Measurements from ENCODE around the gene ZNF521.

Gene ZNF521

DNA sequence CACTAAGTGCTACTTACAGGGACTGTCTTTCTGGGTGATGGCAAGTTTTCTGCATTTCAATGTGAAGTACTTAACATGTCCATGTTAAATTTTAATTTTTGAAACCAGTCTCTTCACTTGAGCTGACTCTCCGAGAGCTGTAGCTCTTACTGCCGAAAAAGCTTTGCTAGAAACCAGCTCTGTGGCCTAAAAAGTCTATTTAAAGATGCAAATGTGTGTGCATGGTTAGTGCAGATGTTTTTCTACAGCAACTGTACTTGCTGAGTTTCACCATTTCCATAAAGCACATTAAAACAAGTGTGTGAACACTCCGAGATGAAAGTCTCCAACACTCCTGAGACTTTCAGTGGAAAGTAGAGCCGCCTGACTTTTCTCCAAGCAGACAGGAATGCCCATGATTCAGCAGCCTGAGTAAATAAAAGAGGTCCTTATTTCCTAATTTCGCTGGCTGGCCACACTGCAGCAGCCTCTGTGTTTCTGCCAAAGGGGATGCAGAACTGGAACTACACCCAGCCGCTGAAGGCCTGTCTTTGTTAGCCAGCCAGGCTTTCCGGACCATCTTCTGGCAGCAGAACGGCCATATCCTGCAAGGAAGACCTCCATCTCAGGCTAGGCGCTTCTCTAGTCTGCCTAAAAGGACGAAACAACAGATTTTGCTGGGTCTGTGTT is 121.2 kb downstream of the ZNF521 start:
- TF ChIP-seq, protein P1, sequence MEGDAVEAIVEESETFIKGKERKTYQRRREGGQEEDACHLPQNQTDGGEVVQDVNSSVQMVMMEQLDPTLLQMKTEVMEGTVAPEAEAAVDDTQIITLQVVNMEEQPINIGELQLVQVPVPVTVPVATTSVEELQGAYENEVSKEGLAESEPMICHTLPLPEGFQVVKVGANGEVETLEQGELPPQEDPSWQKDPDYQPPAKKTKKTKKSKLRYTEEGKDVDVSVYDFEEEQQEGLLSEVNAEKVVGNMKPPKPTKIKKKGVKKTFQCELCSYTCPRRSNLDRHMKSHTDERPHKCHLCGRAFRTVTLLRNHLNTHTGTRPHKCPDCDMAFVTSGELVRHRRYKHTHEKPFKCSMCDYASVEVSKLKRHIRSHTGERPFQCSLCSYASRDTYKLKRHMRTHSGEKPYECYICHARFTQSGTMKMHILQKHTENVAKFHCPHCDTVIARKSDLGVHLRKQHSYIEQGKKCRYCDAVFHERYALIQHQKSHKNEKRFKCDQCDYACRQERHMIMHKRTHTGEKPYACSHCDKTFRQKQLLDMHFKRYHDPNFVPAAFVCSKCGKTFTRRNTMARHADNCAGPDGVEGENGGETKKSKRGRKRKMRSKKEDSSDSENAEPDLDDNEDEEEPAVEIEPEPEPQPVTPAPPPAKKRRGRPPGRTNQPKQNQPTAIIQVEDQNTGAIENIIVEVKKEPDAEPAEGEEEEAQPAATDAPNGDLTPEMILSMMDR (IDR thresholded peaks at IDR 0.05; ENCODE audit: low read depth, low read length): no peak
- TF ChIP-seq MYC (IDR thresholded peaks at IDR 0.05; ENCODE audit: low read depth, low read length) (no peak), POLR2A (IDR thresholded peaks at IDR 0.05; ENCODE audit: extremely low read depth, insufficient read length) (no peak)
- TF ChIP-seq, protein P2, sequence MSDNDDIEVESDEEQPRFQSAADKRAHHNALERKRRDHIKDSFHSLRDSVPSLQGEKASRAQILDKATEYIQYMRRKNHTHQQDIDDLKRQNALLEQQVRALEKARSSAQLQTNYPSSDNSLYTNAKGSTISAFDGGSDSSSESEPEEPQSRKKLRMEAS (IDR thresholded peaks at IDR 0.05; ENCODE audit: low read depth, low read length): no peak
- no peak overlapping the region for H3K4me3 ChIP-seq (ENCODE audit: low read depth, low read length)
- DNase-seq (ENCODE audit: low read depth): no peak

DNA sequence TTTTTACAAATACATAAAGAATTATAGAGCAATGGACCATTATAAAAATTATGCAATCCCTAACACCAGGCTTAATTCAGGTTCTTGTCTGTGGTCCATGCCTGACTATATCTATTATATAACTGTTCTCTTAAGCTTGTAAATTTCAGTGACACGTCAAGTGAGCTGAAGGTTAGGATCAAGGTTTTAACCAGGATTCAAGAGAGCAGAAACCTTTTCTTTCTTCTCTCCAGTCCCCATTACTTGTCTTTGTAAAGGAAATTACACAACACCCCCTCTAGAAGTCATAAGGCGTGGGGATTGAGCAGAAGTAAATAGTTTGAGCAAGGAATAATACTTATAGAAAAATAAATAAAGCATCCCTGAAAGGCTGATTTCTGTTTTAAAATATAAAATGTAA is 122.0 kb downstream of the ZNF521 start:
- TF ChIP-seq POLR2A (IDR thresholded peaks at IDR 0.05; ENCODE audit: extremely low read depth, insufficient read length) (no peak), MYC (IDR thresholded peaks at IDR 0.05; ENCODE audit: low read depth, low read length) (no peak)
- TF ChIP-seq, protein P2 (IDR thresholded peaks at IDR 0.05; ENCODE audit: low read depth, low read length): no peak
- TF ChIP-seq, protein P1 (IDR thresholded peaks at IDR 0.05; ENCODE audit: low read depth, low read length): no peak
- no peak for DNase-seq (ENCODE audit: low read depth)
- H3K4me3 ChIP-seq (ENCODE audit: low read depth, low read length): no peak overlapping the region

DNA sequence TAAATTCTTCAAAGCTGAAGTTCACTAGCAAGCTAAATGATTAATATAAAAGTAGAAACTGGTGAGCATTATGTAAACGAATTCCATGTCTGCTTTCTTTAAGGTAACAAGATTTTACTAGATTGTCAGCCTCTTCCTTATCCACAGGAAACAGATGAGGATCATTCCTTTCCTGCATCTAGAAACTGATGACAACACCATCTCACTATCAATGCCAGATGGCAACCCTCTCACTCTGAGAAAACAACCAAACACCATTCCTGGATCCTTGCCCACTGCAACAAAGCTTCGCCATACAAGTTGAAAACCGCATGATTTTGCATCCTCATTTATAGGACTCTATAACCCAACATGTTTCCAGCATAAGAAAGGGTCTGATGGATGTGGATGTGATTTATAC is 122.9 kb downstream of the ZNF521 start:
- TF ChIP-seq, protein P1 (IDR thresholded peaks at IDR 0.05; ENCODE audit: low read depth, low read length): no peak
- TF ChIP-seq POLR2A (IDR thresholded peaks at IDR 0.05; ENCODE audit: extremely low read depth, insufficient read length) (no peak), MYC (IDR thresholded peaks at IDR 0.05; ENCODE audit: low read depth, low read length) (no peak)
- TF ChIP-seq, protein P2 (IDR thresholded peaks at IDR 0.05; ENCODE audit: low read depth, low read length): no peak
- no peak for DNase-seq (ENCODE audit: low read depth)
- no peak overlapping the region for H3K4me3 ChIP-seq (ENCODE audit: low read depth, low read length)

DNA sequence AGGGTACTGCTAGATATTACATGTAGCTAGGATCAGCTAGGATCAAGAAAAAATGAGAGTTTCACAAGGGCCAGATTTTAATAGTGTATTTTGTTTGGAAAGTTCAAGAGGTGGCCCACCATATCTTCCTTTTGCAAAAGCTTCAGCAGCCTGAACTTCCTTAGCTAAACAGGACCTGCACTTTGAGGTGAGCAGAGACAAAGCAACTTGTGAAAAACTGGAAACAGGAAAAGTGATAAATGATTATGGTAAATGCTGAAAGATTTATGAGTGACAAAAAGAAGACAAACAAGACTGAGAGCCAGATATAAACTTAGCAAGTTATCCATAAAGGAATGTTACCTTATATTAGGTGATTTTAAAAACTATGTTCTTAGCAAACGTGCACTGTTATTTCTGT is 123.6 kb downstream of the ZNF521 start:
- H3K4me3 ChIP-seq (ENCODE audit: low read depth, low read length): no peak overlapping the region
- DNase-seq (ENCODE audit: low read depth): no peak
- TF ChIP-seq, protein P1 (IDR thresholded peaks at IDR 0.05; ENCODE audit: low read depth, low read length): no peak
- no peak for TF ChIP-seq POLR2A (IDR thresholded peaks at IDR 0.05; ENCODE audit: extremely low read depth, insufficient read length)
- TF ChIP-seq, protein P2 (IDR thresholded peaks at IDR 0.05; ENCODE audit: low read depth, low read length): no peak
- TF ChIP-seq MYC (IDR thresholded peaks at IDR 0.05; ENCODE audit: low read depth, low read length): no peak

DNA sequence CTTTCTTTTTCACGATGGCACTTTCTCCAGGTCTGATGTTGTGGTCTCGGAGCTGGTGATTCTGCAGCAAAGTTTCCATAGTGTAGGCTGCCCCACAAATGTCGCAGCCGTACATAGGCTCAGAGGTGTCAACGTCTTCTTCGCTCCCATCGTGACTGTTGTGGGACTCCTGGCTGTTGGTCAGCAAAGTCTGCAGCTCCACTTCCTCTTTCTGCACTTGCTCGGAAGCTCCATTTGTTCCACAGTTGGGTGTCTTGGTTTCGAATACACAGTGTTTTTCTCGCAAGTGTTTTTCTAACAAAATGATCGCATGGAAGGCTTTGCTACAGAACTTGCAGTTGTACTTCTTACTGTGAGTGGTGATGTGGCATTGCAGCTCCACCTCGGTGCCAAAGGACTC is 126.8 kb downstream of the ZNF521 start:
- H3K4me3 ChIP-seq (ENCODE audit: low read depth, low read length): no peak overlapping the region
- TF ChIP-seq, protein P1 (IDR thresholded peaks at IDR 0.05; ENCODE audit: low read depth, low read length): no peak
- TF ChIP-seq, protein P2 (IDR thresholded peaks at IDR 0.05; ENCODE audit: low read depth, low read length): no peak
- no peak for TF ChIP-seq POLR2A (IDR thresholded peaks at IDR 0.05; ENCODE audit: extremely low read depth, insufficient read length)
- no peak for TF ChIP-seq MYC (IDR thresholded peaks at IDR 0.05; ENCODE audit: low read depth, low read length)
- peak; percentile 28 for DNase-seq (ENCODE audit: low read depth)
